HG02610 (cell line): Measurements from ENCODE around the gene LRMDA.
"Not testable (repeated sequence)": the region's sequence is repeated elsewhere in the genome, so short reads cannot be mapped to it uniquely, and the experiment has no call there.

Source experiments
- ATAC-seq: cut with Tn5 transposase; IDR thresholded peaks from one replicate; pipeline ENCODE4 v1.9.1; 2021; ENCODE audit warnings: mild to moderate bottlenecking, moderate library complexity; ENCODE audit not compliant: unreplicated experiment

The LRMDA gene

GRCh38 chr10:75605795-75606194, 174.4 kb downstream of the LRMDA start:
- not testable (repeated sequence) for ATAC-seq

GRCh38 chr10:75606203-75606779, 174.9 kb downstream of the LRMDA start:
- no peak for ATAC-seq

DNA sequence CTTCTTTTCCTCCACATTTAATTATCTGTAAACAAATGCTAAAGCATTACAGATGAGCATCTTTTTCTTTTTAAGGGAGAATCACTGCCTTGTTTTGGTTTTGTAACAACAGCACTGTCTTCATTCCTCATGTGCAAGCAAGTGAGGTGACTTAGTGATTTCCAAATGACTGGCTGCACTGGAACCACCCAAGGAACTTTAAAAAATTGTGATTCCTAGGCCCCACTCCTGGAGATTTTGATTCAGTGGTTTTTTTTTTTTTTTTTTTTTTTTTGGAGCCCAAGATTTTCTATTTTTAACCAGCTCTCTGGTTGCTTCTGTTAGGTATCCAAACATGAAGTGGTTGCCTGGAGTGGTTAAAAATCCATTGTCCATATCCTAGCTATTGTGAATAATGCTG, 176.2 kb downstream of the LRMDA start:
- no peak for ATAC-seq

DNA sequence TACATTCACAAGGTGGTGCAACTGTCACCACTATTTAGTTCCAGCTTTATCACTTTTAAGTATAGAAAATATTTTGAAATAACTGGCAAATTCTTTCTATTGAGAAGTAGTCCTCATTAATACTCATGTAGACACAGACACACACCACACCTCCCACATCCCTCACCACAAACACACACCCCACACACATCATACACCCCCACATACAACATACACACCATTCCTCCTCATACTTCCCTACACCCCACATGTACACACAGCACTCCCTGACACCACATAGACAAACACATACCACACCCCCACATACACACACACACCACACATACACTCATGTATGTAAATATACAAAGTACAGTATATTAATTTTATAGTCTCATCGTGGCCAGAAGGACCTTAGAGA, 178.8 kb downstream of the LRMDA start:
- no peak for ATAC-seq

GRCh38 chr10:75611172-75611992, 180.0 kb downstream of the LRMDA start:
- no peak for ATAC-seq

DNA sequence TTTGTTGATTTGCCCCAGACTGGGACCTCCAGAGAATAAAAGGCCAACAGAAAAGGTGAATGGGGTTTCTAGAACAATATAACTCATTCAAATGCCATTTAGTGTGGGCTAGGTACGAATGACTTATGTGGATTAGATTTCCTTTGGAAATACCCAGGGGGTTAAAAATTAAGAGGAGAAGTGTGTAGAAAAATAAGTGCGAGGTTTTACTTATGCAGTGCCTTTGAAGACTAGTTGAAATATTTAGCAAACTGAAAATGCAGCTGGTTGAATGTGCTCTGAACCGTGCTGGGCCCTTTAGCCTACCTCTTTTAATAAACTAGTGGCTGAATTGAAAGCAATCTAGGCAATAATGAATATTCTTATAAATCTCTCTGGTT, 180.6 kb downstream of the LRMDA start:
- ATAC-seq: no peak

DNA sequence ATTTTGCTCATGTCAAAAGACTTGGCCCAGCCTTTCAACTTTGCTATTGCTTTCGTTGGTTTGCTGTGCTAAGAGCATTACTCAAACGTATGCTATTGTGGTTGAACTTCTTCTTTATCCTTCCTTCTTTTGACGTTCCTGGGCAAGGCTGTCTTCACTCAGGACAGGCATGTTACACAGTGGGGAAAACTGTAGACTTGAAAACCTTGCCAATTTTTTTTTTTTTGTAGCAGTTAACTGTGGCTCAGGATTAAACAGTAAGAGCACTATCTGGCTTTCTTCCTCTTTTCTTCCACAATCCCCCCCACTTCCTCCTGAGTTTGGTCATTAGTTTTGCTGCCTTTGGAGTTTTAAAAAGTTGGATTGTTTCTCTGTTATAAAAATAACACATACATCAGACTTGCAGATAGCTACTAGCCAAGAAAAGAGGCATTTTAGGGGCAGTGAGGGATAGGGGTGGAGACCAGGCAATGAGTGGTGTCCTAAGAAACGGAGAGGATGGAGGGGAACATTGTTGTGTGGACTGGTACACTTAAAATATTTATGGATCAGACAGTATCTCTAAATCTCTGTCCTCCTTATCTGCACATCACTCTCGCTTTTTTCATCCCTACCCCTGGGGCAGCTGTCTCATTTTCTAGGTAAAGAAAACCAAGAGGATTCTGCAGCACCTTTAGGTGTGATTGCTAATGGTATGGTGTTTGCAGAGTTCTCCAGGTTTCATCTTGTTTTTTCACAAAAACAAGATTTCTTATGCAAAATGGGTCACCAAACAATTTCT, 181.7 kb downstream of the LRMDA start:
- ATAC-seq: peak; percentile 56

GRCh38 chr10:75613685-75614504, 182.5 kb downstream of the LRMDA start:
- peak; percentile 30 for ATAC-seq

GRCh38 chr10:75616076-75616475, 184.7 kb downstream of the LRMDA start:
- no peak for ATAC-seq

GRCh38 chr10:75616874-75617478, 185.6 kb downstream of the LRMDA start:
- no peak for ATAC-seq

DNA sequence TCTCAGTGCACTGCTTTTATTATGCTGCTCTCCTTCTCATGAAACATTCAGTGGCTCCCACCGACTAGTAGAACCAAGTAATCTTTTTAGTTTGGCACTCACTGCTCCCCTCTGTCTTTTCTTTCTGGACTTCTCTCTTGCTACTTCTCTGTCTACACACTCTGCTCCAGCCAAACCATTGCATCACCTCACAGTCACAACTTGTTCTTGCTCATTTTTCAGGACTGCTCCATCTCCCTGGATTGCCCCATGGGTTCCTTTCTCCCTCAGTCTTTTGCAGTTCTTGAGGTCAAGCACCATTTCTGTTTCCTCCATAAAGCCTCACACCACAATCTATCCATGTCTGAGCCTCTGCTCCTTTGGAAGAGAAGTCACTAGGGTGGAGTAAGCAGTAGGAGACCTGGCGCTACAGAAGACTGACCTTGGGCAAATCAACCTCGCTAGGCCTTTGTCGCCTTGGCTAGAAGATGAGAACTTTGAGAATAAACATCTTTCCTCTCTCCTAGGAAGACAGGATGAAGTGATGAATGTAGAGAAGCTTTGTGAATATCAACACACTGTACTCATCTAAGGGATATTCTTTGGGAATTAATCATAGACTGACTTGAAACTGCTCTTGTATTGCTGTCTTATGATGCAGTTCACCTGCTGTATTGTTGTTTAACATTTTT, 186.2 kb downstream of the LRMDA start:
- ATAC-seq: no peak

DNA sequence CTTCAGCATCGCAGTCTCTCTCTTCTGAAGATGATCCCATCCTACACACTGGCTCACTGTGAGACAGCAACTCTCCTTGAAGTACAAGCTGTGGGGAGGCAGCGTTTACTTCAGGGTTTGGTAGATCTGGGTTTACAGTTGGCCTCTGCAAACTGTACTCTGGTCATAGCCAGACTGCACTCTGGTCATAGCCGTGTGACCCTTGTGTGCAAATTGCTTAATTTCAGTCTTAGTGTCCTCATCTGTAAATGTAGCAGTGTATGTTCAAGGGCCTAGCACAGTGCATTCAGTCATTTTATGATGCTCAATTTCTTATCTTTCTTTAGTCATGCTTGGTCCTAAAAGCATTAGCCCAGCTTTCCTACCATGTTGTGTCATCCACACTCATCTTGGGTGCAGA, 188.2 kb downstream of the LRMDA start:
- ATAC-seq: peak; percentile 74

DNA sequence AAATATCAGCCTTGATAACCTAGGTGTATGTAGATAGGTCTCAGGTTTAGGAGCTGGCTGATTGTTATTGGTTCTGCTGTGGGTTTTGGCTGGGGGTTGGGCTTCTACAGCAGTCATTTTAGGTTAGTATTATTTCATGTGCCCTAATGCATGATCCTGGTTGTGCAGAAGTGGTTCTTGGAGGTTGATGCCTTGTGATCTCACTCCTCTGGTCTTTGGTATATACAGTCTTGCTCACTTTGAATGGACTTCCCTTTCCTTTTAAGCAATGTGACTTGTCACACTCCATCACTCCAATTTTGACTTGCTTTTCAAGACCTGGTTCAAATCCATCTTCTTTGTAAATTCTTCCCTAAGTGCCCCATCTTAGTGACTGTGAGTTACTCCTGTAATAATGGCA, 188.9 kb downstream of the LRMDA start:
- ATAC-seq: no peak

- ATAC-seq: not testable (repeated sequence)
Measured at GRCh38 chr10:75621003-75621402, 189.6 kb downstream of the LRMDA start.

DNA sequence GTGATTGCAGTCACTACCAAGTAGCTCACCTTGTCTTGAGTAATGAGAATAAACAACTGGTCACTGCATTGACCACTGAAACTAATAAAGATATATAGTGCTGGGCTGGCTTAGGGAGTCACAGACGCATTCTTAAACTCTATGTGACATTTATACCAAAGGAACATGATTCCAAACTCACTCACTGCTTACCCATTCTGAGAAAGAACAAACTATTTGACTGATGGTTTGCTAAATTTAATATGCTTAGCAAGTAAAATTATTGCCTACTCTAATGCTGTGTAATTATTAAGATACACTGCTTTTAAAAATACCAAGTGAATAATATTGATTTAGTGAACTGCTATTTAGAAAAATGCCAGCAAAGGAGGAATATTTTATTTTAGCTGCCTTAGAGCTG, 191.1 kb downstream of the LRMDA start:
- ATAC-seq: no peak

DNA sequence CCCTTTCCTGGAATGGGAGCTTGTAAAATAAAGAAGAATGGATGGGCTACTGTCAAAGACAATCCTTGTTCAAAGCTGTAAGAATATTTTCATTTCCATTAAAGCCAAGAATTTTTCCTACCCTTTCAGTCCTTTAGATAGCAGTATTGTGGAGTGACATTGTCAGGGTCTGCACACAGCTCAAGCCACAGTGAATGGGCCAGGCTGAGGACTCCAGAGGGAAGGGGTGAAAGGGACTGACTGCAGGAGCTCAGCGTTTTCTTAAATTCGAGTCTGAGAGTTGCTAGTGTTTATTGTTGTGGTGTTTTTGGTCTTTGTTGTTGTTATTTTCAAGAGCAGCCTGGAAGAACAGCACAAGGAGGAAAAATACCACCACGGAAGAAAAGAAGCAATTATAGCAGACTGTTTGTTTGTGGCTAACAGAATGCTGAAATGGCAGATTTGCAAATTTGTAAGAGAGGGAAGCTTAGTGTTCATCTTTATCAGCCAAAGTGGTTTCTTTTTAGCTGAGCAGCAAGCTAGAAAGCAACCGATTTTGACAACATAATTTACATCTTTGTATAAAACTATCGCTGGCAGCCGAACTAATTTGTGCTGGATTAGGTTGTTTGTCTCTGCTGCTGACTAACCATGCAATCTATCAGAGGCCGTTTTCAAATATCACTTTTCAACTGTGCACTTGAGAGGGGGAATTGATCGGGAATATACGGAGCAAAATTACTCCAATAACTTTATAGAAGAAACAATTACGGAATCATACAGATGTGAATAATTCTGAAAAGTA, 192.1 kb downstream of the LRMDA start:
- no peak for ATAC-seq

GRCh38 chr10:75624638-75625037, 193.2 kb downstream of the LRMDA start:
- ATAC-seq: no peak

- no peak for ATAC-seq
Measured at GRCh38 chr10:75630746-75631145, 199.3 kb downstream of the LRMDA start.

DNA sequence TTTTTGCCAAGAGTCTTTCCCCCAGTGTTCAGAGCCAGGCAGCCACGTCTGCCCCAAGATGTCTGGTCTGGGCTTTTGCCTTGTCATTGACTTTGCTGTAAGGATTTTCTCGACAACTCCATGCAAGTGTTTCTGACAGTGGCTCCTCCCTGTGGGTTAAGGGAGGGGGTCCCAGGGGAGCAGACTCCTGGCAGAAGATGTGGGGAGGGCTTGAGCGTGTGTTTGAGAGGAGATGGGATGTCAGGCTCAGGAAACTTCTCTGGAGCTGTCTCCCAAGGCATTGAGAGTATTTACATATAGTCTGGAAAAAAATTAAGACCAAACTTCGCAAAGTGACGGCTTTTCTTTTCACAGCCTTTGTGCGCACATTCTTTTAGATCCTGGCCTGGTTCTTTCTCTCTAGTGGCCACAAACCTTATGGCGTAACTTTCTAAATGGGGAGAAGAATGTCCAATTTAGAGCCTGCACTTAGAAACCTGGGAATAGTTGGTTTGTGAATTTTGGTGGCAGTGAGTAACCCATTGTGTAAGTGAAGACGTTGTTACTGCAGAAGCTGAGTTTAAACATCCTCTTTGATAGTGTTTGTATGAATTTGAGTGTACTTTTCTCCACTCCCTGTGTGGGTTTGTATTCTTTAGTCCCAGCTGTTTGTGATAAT, 201.5 kb downstream of the LRMDA start:
- no peak for ATAC-seq
